GM19238 (cell line): ENCODE results near the gene ATP2B2.

ENCODE experiments used
- DNase-seq: peaks from one replicate; pipeline ENCODE4 v3.0.0; 2011; ENCODE audit warnings: low spot score; ENCODE audit not compliant: insufficient read length

Gene ATP2B2

DNA sequence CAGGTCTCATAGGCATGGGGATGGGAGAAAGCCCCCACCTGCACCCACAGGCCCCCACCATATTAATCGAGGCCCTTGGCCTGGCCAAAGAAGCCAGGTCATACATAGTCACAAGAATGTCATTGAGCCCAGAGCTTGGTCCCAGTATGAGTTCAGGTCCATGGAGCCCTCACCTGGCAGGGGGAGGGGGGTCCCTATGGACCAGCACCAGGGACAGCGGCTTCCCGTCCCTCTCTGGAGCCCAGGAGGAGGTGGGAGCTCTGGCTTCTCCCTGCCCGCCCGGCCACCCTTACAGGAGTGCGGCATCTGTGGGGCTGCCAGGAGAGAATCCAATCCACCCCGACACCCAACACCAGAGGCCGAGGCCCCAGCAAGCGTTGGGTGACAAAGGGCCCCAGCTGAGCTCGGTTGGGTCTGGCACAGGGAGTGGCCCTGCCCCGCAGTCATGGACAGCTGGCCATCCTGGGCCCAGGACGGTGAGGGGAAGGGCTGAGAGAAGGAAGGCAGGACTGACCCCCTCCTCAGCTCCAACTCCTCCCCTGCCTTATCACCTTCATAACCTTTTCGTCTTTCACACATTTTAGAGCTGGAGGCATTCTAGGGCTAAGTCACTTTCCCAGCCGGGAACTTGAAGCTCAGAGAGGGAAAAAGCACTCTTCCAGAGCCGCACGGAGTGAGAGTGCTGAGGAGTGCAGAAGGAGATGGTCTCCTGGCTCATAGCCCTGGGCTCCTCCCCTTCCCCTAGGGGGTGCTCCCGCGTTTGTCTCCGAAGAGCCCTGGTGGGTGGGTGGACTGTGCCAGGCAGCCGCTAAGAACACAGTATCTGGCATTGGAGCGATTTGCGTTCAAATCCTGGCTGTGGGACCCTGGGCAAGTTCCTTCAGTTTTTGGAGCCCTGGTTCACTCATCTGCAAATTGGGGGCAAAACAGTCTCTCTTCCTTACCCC lies 54.6 kb downstream of the ATP2B2 start:
- DNase-seq = no peak

DNA sequence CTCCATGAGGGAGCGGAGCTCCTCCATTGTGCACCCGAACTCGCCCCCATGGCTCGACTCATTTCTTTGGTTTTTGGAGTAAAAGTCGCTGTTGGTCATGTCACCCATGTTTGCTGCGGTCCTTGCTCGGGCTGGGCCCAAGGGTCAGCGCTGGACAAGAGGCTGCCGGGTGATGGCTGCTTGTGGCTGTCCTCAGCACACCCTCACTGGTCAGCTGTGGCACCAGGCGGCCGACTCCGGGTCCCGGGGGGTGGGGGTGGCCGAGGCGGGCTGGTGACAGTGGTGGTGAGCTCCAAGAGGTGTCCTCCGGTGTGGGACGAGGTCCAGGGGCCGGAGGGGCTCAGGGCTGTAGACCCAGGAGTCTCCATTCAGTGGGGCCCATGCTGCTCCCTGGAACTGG lies 56.0 kb downstream of the ATP2B2 start:
- no peak for DNase-seq

DNA sequence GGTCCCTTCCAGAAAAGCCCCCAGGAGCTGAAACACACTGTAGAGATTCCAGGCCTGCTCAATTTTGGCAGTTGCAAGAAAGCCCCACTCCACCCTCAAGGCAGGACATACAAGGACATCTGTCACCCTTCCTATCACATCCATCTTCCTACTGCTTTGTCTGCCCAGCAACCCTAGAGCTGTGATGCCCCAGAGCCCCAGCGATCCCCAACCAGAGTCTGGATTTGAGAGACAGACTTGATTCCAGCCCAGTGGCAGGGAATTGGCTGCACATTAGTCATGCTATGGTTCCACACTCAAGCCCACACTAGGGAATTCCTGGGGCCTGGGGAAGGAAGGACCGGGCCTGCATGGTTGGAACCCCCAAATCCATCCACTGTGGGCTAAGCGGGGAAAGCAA lies 56.8 kb downstream of the ATP2B2 start:
- no peak for DNase-seq

DNA sequence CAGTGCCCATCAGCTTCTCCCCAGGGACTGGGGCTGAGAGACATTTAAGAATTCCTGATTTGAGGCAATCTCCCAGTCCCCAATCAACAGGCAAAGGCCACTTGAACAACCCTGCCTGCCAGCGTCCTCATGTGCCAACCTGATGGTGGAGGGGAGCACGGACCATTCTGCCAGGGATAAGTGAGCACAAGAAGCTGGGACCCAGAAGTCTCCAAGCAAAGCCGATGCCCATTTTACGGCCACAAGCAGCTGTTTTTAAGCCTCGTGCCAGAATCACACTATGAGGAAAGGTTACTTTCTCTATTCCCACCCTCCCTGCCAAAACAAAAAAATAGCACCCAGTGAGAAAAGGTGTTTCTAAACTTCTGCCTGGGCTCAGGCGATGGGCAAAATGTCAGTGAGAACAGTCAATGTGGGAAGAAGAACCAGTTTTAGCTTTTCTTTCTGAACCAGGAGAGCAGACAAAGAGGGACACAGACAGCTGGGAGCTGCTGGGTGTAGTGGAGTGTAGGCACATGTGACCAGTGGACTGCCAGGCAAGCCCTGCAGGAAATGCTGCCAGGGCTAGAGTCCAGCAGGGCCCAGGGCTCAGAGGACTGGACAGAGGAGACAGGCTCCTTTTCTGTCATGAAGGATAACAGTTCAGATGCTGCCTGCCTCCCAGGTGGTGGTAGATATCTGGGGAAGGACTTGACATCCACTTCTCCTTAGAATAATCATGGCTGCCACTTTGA lies 57.7 kb downstream of the ATP2B2 start:
- DNase-seq = no peak

DNA sequence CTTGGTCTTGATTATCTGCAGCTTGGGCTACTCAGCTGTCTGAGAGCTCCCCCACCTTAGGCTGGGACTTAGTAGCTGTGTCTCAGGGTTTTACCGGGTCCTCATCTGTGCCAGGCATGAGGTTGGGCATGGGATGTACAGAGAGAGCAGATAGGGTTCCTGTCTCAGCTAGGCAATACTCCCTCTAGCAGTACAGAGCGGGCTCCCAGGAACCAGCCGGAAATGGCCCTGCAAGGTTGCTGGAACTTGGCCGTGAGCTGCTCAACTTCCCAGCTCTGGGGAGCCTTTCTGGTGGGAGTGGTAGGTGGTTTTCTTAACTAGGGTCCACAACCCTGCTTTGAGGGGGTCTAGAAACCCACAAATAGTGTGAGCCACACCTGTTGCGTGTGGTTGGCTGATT lies 58.3 kb downstream of the ATP2B2 start:
- DNase-seq = no peak

DNA sequence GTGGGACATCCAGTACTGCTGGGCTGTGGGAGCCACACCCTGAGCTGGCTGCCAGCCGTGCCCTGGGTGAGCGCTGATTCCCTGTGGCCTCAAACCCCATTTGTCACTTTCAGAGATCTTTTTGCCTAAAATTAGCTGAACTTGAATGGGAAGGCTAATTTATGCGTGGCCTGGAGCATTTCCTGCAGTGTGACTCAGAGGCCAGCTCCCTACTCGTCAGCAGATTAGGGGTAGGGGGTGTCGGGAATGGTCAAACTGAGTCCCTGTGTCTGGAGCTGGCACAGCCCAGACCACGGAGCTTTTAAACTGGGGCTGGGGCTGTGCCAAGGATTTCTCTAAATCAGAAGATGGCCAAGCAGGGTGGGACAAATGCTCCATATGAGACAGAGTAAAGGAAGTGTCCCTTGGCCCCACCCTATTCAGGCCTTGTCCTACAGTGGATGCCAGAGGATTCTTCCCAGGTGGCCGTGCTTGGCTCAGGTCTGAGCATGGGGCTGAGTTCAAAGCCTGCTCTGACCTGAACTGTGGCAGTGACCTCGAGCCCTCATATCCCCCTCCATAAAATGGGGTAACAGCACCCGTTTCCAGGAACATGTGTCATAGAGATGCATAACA lies 59.7 kb downstream of the ATP2B2 start:
- no peak for DNase-seq

DNA sequence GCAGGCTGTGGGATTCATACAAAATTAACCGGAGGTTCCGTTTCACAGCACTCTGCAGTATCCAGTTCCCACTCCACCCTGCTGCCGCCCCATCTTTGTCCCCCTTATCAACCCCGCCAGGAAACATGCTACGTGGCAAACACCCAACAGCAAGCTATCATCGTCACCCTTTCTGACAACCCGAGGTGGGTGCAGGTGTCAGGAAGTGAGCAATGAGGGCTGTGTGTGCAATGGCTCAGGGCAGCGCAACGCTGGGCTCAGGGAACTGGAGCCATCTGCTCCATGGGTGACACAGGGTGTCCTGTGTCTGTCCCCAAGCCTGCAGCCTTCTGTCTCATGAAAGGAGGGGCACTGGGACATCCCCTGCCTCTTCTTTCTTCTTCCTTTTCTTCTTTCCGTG lies 60.9 kb downstream of the ATP2B2 start:
- DNase-seq = no peak

DNA sequence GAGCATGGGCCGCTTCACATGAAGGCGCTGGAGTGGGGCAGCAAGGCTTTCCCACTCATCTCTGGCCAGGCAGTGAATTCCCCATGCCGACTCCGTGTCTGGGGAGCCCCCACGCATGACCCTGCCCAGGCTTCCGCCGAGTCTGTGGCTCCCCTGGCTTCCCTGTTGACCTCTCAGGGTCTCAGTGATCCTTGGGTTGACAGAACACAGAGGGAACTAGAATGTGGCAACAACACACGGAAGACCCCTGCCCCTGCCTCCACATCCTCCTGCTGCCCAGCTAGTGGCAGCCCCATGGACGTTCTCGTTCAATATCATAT lies 61.3 kb downstream of the ATP2B2 start:
- no peak for DNase-seq

DNA sequence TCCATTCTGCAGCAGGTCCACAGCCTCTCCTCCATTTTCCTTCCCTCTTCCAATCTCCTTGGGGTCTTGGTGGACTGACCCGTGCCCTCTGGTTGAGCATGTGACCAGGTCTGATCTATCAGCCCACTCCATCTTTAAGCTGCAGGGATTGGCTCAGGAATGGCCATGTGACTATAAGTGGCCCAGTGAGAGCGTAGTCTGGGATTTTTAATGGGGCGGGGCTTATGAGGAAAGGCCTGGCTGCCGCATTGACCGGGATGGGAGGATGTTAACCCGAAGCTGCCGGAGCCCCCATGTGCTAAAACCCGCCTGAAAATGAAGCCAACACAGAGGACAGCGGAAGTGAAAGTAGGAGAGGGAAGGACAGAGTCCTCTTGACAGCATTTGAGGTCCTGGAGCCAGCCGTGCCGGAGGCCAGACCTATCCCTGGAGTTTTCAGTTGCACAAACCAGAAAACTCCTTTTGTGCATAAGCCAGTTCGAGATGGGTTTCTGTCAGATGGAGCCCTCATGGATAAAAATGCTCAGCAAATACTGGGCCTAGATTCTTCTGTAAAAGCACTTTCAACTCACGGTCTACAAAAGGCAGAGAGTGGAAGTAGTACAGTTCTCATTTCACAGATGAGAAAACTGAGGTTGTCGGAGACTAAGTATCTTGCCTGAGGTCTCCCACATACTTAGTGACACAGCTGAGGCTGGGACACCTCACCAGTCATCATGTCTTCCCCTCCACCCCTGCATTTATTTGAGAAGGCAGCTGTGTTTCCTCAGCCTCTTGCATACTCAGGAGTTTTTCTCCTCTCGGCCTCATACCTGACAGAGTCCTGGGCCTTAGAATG lies 61.9 kb downstream of the ATP2B2 start:
- DNase-seq = no peak

DNA sequence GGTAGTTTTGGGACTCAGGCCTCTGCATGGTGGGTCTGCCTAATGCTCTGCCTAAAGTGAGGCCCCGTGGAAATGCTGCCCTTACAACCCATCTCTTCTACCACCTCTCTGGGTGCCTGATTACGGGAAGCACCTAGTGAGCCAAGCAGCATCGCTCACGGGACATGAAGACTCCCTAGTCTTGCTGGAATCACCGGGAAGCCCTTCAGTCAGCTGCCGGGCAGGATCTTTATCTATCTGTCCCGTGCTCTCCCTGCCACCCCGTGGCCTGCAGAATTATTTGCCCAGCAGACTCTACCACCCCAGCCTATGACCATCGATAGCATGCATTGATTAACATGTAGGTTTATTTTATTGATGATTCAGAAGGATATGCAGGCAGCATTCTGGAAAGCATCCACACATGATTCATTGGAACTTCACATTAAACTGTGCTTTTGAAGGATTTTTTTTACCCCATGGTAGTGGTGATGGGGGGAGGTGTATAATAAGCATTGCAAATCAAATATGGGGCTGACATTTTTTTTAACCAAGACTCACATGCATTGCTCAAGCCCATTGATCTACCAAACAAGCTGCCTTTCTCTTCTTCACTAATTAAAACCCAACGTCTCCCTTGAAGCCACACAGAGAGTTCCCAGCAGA lies 63.1 kb downstream of the ATP2B2 start:
- DNase-seq = no peak

DNA sequence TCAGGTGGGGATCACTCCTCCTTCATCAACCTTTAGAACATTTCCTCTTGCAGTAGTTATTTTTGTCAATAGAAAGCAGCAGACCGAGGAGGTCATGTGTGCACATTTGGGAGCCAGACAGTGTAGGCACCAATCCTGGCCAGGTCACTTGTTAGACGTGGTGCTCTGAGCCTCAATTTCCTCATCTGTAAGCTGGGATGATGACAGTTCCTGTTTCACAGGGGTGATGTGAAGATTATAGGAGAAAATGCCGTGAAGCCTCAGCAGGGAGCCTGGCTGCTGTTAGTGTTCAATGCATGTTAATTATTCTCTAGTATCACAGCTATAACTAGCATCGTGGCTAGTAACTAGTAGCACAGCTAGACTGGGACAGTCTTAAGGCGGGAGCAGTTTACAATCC lies 64.7 kb downstream of the ATP2B2 start:
- DNase-seq = no peak

DNA sequence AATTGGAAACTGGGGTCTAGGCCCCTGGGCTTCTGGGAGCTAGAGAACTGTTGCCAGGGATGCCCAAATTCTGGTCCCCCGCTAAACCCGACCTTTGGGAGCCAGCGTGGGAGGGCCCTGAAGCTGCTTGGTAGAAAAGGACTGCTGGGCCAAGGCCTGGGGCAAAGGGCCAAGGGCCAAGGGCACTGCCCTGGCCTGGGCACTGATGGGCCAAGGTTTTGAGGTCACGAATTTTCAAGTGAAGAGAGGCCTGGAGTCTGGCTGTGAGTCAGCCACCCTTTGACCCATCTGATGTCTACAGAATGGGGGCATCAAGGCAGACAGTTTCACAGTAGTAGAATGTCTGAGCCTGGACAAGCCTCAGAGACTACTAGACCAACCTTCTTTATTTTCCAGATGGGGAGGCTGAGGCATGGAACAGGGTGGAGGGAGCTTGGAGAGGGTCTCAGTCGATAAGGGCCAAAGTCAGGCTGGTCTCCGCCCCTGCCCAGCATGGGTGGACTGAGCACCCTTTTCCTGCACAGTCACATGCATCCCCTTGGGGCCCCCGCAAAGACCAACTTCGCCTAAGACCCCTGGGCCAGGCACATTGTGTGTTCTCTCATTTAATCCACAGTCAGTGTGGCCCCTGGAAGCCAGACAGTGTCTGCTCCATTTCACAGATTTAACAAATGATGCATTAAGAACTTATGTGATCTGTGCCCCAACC lies 66.3 kb downstream of the ATP2B2 start:
- DNase-seq = no peak

DNA sequence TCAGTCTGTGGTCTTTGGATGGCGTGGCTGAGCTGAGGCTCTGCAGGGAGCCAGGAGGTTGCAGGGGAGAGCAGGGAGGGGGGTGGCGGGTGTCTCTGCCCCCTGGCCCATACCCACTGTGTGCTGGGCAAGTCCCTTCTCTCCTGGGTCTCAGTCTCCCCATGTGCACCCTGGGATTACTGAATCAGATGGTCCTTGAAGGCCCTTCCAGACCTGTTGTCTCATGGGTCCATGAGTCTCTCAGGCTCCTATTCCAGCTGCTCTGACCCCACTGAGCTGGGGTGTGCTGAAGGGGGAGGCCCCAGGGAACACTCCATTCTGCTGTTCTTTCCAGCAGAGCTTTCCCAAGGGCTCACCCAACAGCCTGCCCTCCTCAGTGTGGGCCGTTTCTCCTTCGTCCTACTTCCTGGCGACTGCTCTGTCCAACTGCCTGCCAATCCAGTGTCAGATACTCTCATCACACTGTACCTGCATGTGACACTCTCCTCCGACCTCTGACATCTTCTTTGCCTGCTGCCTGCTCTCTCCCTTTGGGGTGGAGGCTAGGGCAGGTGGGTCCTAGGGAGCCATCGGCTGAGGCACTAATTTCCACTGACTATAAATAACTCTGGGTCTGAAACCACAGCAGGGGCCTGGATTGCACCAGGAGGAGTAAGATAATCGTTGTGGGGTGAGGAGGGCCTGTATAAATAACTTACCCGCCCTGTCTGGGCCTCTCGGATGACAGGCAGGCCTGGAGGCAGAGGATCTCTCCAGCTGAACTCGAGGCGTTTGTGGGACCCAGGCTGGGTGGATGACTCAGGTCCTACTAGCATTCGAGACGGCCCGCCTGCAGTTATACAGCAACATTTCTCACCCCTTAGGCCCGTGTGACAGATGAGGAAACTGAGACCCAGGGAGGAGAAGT lies 67.1 kb downstream of the ATP2B2 start:
- DNase-seq = no peak

DNA sequence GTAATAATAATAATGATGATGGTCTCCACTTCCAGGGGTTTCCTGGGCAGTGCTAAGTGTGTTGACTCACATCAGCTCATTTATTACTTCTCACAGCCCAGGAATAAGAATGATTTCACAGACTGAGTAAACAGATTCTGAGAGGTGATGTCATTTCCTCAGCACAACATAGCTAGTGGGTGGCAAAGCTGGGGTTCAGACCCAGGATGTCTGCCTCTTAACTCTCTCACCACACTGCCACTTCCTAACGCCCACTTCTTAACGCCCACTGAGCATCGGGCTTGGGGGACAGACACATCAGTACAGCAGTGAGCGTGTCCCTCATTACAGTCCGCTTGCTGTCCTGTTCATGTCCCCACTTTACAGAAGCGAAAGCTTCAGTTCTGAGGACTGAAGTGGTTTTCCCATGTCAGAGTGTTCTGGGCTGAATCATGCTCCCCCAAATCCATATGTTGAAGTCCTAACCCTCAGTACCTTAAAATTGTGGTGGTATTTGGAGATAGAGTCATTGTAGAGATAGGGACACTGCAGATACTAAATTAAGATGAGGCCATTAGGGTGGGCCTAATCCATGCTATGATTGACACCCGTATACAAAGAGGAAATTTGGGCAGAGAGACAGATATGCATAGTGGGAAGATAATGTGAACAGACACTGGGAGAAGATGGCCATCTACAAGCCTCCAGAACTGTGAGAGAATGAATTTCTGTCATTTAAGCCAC lies 68.0 kb downstream of the ATP2B2 start:
- DNase-seq = no peak

DNA sequence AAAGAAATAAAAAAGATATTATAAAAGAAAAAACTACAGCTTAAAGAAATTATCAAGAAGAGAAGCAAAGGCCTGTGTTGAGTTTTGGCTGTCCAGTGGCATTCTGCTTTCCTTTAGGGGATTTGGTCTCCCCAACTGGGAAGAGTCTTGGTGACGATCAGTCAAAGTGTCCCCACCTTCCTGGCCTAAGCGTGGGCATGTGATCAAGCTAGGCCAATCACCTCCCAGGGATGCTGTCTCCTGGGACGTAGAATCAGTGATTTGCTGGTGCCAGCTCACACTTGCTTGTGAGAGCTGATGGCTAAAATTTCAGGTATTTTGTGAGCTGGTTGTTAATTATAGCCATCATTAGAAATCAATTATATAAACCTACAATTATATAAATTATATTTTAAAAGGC lies 69.5 kb downstream of the ATP2B2 start:
- DNase-seq = no peak

DNA sequence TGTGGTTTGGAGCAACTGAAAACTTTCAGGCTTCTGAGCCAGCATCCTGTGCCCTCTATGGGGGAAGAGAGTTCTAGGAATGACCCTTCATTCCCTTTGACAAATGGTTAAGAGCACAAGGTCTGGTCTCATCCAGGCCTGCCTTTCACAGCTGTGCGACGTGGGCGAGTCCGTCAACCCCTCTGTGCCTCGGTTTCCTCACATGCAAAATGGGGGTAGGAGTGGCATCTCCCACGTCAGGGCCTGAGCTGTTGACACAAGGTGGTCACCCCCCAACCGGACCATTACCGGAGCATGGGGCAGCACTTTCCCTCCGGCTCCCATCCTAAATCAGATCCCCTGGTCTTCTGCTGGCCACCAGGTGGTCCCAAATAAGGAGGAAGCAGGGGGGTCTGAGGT lies 70.4 kb downstream of the ATP2B2 start:
- no peak for DNase-seq

DNA sequence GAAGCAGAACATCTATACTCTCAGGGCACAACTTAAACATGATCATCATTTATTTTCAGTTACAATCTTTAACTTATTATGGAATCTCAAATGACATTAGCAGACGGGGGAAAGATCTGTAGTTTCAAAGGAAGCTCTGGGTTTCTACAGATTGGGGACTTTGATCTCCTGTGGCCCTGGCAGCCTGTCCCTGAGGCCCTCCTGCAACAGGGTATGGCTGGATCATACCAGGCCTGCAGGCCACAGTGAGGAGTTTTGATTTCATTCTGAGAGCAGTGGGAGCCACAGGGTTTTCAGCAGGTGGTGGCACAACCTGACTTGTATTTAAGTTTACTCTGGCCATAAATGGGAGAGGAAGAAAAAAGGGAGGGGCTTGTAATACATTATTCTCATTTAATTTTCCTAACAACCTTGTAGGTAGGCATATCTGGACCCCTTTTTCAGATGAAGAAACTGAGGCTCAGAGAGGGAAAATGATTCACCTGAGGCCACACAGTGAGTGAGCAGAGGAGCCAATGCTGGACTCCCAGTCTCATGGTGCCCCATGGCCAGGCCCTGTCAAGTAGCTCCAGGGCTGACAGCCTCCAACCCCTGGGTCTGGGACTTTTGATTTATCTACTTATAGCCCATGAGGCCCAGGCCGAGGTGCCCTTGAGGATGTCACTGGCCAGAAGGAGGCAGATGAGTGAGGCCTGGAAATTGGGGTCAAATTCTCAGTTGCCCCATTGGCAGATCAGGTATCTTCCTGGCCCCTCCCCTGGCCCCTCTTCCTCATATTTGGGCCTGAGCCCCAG lies 71.0 kb downstream of the ATP2B2 start:
- DNase-seq = no peak

DNA sequence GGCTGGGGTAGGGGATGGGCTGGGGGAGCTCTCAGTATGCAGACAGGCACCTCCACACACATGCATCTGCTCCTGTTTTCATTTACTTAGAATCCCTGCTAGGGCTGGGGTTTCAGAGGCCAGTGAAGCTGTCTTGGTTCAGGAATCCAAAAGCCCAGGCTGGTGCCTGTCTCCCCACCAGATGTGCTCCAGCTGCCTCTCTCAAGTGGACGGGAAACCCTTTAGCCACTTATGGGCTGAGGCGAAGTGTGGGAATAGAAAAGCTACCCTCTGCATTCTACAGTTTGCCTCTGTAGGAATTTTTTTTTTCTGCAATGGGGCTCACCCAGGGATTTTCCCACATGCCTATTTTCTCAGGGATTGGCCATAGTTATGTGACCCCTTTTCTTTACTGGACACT lies 72.5 kb downstream of the ATP2B2 start:
- no peak for DNase-seq
